ENCODE data around the gene CDKN2B-AS1. TPM values are rescaled to one million over a fixed set of nuclear protein-coding genes. Genes with fewer than 3 reads are reported as not detected.

The CDKN2B-AS1 gene
- total RNA-seq, 1 donor from 2014 or later = 0.53 TPM

DNA sequence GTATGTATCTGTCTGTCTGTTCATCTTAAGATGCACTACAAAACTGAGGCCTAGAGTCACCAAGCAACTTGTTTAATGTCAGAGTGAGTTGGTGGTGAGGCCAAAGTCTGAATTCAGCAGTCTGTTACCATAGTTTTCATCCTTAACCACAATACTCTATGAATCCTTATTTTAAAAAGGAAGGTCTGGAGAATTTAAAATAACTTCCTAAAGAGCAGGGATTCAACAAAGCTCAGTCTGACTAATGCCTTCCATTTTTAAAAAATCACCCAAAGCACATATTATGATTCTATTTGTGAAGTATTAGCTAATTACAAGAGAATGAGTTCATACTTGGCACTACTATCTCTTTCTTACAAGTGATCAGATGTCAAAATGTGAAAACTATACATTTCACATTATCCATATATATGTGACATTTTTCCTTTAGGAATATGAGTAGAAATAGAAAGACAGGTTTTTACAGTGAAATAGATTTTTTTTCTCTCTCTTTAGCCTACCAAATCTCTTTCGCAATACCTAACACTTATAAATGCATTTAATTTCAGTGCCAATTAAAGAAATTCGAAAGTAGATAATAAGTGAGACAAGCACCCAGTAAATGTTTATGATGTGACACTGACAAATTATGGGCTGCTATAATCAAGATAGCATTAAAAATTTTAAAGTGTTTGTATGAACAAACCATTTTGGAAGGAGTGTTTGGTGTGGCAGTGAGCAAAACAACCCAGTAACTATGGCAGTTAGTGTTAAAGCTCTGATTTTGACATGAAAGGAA, 116.8 kb downstream of the CDKN2B-AS1 start:
- no peaks in the 10 kb centered on the region for H3K27me3 ChIP-seq (ENCODE audit: control insufficient read depth, insufficient read depth, low read length)
- DNase-seq (ENCODE audit: low read depth) (peak; percentile 84), FAIRE-seq (no peak)
- no peak overlapping the region for H3K4me3 ChIP-seq (ENCODE audit: low read depth, low read length)
- H3K36me3 ChIP-seq (ENCODE audit: control insufficient read depth, insufficient read depth, low read length) = no peaks in the 10 kb centered on the region
- TF ChIP-seq, protein P1, sequence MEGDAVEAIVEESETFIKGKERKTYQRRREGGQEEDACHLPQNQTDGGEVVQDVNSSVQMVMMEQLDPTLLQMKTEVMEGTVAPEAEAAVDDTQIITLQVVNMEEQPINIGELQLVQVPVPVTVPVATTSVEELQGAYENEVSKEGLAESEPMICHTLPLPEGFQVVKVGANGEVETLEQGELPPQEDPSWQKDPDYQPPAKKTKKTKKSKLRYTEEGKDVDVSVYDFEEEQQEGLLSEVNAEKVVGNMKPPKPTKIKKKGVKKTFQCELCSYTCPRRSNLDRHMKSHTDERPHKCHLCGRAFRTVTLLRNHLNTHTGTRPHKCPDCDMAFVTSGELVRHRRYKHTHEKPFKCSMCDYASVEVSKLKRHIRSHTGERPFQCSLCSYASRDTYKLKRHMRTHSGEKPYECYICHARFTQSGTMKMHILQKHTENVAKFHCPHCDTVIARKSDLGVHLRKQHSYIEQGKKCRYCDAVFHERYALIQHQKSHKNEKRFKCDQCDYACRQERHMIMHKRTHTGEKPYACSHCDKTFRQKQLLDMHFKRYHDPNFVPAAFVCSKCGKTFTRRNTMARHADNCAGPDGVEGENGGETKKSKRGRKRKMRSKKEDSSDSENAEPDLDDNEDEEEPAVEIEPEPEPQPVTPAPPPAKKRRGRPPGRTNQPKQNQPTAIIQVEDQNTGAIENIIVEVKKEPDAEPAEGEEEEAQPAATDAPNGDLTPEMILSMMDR (IDR thresholded peaks at IDR 0.05; ENCODE audit: insufficient read depth, low read length, severe bottlenecking) = no peak

DNA sequence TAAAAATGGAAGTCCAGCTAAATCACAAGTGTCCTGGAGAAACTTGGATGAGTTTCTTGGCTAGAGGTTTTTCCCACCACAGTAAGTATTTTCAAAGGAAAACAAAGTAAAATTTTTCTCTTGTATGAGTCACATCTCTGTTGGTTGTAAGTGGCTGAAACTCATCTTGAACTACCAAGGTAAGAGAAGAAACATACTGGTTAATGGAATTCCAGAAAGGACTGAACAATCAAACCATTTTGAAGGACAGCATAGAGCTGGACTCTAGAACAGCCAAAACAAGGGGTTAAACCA, 117.3 kb downstream of the CDKN2B-AS1 start:
- Histone ChIP-seq H3K27me3 (ENCODE audit: control insufficient read depth, insufficient read depth, low read length) (no peaks in the 10 kb centered on the region), H3K4me3 (ENCODE audit: low read depth, low read length) (no peak overlapping the region), H3K36me3 (ENCODE audit: control insufficient read depth, insufficient read depth, low read length) (no peaks in the 10 kb centered on the region)
- TF ChIP-seq, protein P1 (IDR thresholded peaks at IDR 0.05; ENCODE audit: insufficient read depth, low read length, severe bottlenecking) = no peak
- FAIRE-seq = no peak
- DNase-seq (ENCODE audit: low read depth) = peak; percentile 72

DNA sequence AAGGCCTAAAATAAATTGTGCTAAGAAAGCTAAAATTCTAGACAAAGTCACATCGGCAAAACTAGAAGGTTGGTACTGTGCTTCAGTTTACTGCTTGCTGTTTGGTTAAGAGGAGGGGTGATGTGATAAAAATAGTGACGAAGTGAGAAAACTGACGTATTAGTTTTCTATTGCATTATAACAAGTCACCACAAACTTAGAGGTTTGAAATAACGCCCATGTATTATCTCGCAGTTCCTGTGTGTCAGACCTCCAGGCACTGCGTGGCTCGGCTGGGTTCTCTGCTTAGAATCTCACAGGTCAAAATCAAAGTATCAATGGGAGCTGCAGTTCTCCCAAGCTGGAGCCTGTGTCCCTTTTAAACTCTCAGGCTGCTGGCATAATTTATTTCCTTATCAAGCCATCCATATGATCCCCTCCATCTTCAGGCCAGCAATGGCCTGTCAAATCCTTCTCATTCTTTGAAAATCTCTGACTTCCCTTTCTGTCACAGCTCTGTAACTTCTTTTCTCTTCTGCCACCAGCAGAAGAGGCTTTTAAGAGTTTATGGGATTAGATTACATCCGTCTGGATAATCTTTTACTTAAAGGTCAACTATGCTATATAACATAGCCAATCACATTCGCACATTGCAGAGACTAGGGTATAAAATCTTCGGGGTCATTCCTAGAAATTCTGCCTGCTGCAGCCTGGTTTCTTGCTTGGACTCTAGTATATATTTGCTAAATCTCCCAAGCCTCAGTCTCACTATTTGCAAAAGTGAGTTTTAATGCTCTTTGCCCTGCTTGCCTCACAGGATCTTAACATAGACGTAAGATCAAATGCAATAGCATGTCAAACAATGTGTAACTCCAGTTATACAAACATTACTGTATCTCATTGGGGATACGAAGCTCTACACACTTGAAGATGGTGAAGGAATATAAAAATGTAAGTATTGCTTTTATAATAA, 118.6 kb downstream of the CDKN2B-AS1 start:
- Histone ChIP-seq H3K36me3 (ENCODE audit: control insufficient read depth, insufficient read depth, low read length) (no peaks in the 10 kb centered on the region), H3K27me3 (ENCODE audit: control insufficient read depth, insufficient read depth, low read length) (no peaks in the 10 kb centered on the region), H3K4me3 (ENCODE audit: low read depth, low read length) (no peak overlapping the region)
- TF ChIP-seq, protein P1 (IDR thresholded peaks at IDR 0.05; ENCODE audit: insufficient read depth, low read length, severe bottlenecking) = no peak
- DNase-seq (ENCODE audit: low read depth) (no peak), FAIRE-seq (no peak)

GRCh38 chr9:22114956-22115355, 120.4 kb downstream of the CDKN2B-AS1 start:
- no peak for FAIRE-seq
- no peaks in the 10 kb centered on the region for H3K36me3 ChIP-seq (ENCODE audit: control insufficient read depth, insufficient read depth, low read length)
- TF ChIP-seq, protein P1 (IDR thresholded peaks at IDR 0.05; ENCODE audit: insufficient read depth, low read length, severe bottlenecking) = no peak

DNA sequence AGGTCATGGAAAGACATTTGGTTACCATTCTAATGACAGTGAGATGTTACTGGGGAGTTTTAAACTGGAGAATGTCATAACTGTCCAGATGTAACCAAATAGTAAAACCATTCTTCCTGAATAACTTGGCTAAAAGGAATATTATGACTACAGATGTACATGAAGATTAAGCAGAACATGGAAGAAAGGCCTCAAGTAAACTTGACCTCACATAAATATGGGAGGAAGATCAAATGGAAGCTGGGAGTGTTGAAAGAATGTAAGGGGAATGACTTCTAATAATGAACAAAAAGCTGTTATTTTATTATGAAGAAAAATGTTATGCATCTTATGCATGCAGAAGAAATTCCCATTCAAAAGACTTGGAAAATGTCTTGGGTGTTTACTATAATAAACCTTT, 122.2 kb downstream of the CDKN2B-AS1 start:
- DNase-seq (ENCODE audit: low read depth) (no peak), FAIRE-seq (no peak)
- Histone ChIP-seq H3K27me3 (ENCODE audit: control insufficient read depth, insufficient read depth, low read length) (no peaks in the 10 kb centered on the region), H3K36me3 (ENCODE audit: control insufficient read depth, insufficient read depth, low read length) (no peaks in the 10 kb centered on the region), H3K4me3 (ENCODE audit: low read depth, low read length) (no peak overlapping the region)
- TF ChIP-seq, protein P1 (IDR thresholded peaks at IDR 0.05; ENCODE audit: insufficient read depth, low read length, severe bottlenecking) = no peak

More at GRCh38 chr9:22114956-22115355, 120.4 kb downstream of the CDKN2B-AS1 start:
- Histone ChIP-seq H3K4me3 (ENCODE audit: low read depth, low read length) (no peak overlapping the region), H3K27me3 (ENCODE audit: control insufficient read depth, insufficient read depth, low read length) (no peaks in the 10 kb centered on the region)
- peak; percentile 56 for DNase-seq (ENCODE audit: low read depth)
